Skin of body (tissue), 2 donors: Measurements from ENCODE around the gene MLH3. TPM values are rescaled to one million over a fixed set of nuclear protein-coding genes. Genes with fewer than 3 reads are reported as not detected.
"Not testable (repeated sequence)": the region's sequence is repeated elsewhere in the genome, so short reads cannot be mapped to it uniquely, and the experiment has no call there.

Experiments used
- DNase-seq: peaks from one replicate; lab custom pipeline; 2025; lab: John Stamatoyannopoulos, UW
- total RNA-seq: library from RNA; depleted of rRNA; stranded (reverse); fragments of >200 nt; gene quantifications from one replicate; pipeline ENCODE4 v1.2.3, GENCODE V29; 2014

Gene MLH3
- total RNA-seq, 1 donor from 2014 or later = 44.0 TPM

DNA sequence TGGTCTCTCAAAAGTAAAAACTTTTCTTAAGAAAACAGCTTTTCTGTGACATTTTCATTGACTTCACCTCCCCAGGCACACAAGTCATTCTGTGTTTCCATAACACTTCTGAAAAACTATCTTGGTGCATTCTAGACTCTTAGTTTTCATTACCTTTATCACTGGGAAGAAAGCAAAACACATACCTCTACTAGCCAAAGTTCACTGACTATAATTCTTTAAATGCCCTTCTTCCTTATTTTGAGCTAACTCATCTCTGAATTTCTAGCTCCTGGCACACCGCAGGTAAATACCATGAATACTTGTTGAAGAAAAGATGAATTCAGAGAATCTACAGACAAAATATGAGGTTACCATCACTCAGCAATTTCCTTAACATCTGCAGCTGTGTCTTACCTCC is 21.1 kb downstream of the MLH3 start:
- no peak for DNase-seq

DNA sequence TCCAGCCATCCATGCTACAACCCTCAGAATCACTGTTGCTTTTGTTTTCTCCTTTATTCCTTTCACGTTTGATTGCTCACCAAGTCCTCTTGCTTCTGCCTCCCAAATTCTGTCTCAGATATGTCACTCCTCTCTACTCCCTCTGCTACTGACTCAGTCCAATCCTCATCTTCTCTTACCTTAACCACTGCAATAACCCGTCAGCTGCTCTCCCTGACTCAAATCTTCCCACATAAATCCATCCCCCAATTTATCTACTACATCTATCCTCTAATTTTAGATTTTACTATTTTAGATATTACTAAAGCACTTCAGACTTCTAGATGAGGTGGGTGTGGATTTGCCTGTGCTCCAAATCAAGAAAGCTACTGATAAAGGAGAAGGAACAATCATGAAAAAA is 25.4 kb downstream of the MLH3 start:
- no peak for DNase-seq

DNA sequence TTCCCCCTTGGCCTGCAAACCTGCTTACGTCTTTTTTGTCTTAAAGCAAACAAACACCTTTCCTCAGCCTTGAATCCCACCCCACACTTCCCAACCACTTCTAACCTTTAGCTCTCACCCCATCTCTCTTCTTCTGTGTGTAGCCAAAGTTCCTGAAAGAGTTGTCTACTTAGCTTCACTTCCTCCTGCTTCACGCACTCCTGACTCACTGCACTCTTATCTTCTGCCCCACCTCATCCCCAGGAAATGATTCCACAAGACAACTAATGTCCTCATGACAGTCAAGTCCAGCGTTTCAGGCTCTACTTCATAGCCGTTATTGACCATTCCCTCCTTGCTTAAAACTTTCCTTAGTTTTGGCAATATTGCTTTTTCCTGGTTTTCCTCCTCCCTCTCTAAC is 26.2 kb downstream of the MLH3 start:
- DNase-seq = no peak

DNA sequence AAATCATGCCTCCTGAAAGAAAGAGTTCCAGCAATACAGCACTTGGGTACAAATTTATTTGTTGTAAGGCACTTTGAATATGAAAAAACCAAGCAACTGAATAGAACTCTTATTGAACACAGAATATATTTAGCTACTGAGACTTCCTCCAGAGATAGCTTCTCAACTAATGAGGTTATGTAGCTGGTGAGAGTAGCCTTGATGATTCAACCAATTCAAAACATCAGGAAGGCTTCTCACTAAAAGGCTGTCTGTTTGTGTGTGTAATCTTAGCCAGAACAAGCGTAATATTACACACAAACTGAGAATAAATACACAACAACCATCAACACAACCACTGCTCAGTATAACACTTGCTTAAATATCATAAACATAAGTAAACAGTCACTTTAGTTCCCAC is 28.2 kb downstream of the MLH3 start:
- no peak for DNase-seq

DNA sequence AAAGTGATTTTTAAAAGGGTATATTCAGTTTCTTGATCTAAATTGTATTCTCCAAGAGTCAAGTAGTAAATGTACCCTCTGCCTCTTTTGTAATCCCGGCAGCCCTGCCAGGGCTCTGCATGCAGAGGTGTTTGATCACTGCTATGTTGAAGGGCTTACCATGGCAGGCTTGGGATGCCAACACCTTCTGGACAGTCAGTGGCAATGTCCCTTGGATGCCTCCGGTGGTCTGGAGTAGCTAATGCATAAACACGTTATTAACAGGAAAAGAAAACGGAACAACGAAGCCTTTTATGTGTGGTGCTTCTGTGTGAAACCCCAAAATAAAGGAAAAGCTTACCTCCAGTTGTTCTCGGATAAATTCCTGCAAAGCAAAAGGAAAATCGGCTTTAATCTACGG is 28.6 kb downstream of the MLH3 start:
- DNase-seq = no peak

DNA sequence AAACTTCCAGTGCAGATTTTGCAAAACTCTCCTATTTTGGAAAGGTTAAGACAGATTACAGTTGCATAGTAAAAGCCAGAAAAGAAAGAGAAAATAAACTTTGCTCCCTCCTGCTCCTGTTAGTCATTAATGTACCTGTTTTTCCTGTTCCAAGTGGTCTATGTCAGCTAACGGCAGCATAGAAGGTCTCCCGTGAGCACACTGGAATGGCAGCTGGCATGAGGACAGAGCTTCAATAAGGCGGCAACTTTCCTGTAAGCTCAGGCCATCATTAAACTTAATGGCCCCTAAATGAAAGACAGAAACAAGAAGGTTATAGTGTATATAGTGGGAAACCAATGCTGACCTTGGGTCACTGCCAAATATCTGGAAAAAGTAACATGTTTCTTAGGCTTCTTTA is 32.6 kb downstream of the MLH3 start:
- no peak for DNase-seq

DNA sequence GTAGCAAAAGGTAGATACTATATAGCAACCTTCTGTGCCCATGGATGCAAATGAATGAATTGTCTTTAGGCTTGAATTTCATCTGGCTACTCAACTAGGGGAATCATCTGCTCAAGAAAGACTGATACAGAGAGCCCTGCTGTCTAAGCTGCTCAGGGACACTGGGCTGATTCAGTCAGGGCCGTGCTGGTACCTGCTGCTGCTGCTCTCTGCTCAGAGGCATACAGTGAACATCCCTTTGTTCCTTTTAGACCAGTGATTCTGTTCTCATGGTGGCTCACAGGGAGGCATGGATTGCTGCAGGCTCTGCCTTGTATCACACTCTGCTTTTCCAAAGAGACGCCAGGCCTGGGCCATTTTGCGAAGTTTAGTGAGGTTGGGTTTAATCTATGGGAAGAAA is 34.5 kb downstream of the MLH3 start:
- no peak for DNase-seq

DNA sequence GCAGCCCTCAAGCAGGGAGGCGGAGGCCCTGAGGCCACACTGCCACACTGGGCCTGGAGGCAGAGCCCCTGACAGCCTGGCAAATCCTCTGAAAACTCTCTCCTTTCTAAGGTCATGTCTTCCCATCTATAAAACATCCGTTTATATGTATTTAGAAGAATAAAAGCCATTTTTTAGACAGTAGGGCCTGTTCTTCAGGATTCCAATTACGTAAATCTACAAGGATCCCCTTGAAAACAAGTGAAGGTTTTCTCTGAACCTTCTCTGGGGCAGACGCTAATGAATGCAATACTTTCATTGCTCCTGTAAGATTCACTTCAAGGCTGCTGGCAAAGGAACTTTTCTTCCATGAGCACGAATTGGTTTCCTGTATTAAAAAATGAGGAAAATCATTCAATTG is 35.8 kb downstream of the MLH3 start:
- DNase-seq = no peak

DNA sequence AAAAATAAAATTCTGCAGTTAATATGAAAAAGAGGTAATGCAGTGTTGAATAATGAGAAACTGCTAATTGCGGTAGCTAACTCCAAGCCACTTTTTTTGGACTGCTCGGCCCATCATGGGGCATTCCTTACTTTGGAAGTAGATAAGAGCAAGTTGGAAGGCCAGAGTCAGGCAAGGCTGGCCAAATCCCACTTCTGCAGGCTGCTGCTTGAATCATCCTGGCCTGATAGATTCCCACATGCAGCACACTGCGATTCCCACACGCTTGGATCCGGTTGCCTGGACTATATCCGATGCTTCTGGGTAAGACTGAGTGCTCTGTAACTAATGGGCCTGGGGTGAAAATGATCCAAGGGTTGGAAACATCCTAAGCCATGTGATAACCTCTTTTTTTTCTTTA is 38.0 kb downstream of the MLH3 start:
- no peak for DNase-seq

DNA sequence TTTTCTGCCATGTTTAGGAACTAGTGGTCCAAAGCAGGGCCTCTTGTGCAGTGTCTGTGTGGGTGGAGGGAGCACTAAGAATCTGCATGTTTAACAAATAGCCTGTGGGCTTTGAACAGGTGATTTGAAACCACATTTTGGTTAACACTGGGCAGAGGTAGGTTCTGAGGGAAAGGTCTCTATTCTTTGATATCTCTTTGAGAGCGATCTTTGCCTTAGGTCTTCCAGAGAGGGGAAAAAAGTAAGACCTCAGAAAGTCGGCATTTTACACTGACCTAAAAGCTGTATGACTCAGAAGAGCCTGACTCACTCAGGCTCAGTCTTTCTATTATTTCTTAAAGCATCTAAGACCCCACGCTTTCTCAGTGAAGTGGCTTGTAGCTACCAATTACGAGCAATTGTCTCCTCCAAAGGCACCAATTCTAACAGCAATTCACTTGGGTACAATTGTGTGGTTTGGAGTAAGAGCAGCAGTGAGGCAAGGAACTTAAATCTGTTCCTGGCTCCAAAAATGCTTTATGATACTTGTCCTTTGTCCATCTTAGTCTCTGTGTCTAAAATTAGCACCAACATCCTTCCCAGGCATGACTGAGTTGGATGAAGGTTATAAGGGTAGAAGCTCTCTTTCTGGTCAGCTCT is 39.8 kb downstream of the MLH3 start:
- DNase-seq = no peak

DNA sequence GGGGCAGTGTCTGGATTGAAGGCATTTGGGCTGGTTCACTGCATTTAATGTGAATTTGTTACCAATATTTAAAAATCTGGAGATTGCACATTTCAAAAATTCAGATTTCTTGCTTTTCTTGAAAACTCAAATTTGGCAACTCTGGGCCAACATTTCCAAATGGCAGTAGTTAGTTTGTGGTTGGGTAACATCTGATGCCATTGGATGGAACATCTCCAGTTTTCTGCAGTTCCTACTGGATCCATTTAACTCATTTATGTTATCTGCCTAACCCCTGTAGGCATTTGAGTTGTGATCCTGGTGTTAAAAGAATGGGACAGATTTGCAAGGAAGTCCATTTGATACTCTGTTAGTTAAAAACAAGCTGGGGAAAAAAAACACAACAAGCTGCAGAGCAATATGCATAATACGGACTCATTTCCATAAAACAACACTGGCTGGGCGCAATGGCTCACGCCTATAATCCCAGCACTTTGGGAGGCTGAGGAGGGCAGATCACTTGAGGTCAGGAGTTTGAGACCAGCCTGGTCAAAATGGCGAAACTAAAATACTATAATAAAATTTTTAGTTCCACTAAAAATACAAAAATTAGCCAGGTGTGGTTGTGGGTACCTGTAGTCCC is 40.7 kb downstream of the MLH3 start:
- no peak for DNase-seq

DNA sequence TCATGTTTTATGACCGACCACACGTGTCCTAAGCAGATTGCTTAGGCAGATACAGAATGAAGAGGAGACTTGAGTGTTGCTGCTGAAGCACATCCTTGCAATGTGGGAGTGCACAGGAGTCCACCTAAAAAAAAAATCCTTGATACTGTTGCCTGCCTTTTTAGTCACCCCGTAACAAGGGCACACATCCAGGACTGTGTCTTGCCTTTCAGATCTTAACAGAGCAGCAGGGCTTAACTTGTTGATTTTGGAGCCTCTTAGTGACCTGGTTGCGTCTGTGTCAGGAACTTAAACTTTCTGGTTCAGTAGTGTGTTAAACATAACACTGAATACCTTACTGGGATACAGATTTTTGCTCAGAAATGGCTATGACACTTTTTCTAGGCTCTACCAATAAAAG is 42.1 kb downstream of the MLH3 start:
- DNase-seq = no peak

DNA sequence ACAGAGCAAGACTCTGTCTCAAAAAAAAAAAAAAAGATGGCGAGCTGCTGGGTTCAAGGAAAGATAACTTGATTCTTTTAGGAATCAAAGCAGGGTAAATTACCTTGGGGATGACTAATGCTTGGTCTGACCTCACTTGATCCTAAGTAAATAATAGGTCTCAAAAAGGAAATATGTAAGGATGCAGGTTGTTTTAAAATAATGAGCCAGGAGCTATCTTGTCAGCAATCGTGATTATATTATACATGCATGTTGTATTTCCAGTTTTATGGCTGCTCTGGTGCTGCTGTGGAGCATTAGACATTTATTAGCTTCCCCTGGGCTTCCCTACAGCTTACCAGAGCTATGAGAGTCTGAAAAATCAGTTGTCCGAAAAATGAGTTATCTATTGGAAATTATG is 45.9 kb downstream of the MLH3 start:
- no peak for DNase-seq

DNA sequence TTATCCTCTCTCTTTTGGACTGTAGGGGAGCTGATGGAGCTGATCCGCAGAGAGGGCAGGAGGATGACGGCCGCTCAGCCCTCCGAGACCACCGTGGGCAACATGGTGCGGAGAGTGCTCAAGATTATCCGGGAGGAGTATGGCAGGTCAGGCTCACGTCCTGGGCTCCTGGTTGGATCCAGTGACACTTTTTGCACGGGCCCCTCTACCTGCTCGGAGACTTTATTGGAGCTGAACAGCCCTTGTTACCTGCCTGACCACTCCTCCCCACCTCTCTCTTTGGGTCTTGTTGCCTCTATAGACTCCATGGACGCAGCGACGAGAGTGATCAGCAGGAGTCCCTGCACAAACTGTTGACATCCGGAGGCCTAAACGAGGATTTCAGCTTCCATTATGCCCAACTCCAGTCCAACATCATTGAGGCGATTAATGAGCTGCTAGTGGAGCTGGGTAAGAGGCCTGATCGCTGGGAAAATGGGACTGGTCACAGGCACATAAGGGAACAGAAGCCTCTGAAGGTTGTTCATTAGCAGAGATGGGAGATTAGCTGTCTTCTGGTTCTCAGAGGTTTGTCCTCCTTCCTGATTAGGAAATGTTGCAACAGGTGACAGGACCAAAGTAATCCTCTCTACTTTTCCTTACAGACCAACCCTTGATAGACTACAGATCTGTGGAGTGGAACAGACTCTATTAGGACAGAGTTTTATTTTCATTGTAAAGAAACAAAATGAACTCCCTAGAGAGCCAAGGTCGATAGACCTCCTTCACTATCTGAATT is 47.8 kb downstream of the MLH3 start:
- no peak for DNase-seq

DNA sequence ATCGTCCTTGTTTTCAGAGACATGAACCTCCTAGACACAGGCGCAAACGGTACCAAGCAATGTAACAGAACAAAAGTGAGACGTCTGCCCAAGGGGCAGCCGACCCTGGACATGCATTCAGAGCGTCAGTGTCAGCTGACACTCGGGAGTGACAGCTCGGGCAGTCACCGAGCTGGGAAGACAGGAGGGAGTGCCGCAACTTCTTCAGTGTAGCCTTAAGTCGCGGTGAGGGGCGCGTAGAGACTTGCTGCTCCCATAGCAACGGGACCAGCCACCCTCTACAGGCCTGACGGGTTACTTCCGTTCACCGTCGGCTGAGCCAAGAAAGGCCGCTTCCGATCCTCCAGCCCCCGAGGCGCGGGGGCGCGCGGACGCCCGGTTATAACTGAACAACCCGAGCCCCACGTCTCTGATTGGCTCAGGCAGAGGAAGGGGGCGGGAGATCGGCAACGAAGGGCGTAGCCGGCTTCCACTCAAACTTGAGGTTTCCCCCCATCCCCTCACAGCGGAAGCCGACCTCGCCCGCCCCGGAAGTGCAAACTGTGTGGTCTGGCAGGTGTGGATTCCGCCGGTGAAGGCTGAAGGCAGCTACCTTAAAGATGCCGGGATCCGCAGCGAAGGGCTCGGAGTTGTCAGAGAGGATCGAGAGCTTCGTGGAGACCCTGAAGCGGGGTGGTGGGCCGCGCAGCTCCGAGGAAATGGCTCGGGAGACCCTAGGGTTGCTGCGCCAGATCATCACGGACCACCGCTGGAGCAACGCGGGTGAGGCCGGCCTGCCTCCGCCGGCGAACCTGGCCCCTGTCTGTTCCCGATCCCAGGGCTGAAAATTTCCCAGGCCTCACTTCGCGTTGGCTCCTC is 48.6 kb downstream of the MLH3 start, which contains the start of gene EIF2B2:
Gene EIF2B2 (plus strand): TSS at position 530 of the 858 bp plus-strand sequence. CDS start 70 bp downstream, at position 600.
- DNase-seq = peak; percentile 96

DNA sequence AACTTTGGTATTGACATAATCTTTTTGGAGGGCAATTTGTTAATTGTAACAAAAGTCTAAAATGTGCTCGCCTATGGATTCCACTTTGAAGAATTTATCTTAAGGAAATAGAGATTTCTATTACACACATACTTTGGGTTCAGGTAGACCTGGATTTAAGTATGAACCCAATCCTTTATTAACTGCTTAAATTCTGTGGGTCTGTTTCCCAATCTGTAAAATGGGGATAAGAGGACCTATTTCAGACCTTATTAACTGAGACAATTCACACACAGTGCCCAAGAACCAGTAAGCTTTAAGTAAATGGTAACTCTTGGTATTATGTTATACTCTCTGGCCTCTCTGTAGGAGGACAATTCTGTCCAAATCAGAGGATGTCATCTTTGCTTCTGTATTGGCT is 49.4 kb downstream of the MLH3 start:
- DNase-seq = no peak

DNA sequence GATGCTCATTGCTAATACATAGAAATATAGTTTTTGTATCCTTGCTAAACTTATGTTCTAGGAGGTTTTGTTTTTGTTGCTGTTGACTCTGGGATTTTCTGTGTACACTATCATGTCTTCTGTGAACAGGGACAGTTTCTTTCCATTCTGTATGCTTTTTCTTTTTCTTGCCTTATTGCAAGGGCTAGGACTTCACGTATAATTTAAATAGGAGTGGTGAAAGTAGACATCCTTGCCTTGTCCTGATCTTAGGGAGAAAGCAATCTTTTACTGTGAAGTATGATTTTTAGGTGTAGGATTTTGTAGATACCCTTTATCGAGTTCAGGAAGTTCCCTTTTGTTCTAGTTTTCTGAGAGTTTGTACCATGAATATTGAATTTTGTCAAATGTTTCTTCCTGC is 50.0 kb downstream of the MLH3 start:
- no peak for DNase-seq

DNA sequence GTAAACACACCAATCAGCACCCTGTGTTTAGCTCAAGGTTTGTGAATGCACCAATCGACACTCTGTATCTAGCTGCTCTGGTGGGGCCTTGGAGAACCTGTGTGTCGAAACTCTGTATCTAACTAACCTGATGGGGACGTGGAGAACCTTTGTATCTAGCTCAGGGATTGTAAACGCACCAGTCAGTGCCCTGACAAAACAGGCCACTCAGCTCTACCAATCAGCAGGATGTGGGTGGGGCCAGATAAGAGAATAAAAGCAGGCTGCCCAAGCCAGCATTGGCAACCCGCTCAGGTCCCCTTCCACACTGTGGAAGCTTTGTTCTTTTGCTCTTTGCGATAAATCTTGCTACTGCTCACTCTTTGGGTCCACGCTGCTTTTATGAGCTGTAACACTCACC is 55.5 kb downstream of the MLH3 start:
- DNase-seq = not testable (repeated sequence)

DNA sequence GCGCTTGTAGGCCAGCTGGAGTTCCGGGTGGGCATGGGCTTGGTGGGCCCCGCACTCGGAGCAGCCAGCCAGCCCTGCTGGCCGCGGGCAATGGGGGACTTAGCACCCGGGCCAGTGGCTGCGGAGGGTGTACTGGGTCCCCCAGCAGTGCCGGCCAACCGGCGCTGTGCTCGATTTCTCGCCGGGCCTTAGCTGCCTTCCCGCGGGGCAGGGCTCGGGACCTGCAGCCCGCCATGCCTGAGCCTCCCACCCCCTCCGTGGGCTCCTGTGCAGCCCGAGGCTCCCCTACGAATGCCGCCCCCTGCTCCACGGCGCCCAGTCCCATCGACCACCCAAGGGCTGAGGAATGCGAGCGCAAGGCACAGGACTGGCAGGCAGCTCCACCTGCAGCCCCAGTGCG is 57.1 kb downstream of the MLH3 start:
- not testable (repeated sequence) for DNase-seq

DNA sequence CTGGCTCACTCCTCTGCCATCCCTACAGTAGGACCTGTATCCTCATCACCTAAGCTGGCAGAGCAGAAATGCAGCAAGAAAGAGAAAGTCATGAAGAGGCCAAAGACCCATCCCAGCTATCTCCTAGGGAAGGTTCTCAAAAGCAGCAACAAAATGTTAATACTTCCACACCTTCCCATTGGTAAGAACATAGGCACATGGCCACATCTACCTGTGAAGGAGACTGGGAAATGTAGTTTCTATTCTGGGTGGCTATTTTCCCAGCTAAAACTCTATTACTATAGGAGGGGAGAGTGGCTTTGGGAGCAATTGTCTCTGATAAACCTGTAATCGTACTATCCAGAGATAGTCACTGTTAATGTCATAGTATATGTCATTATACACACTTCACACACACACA is 62.3 kb downstream of the MLH3 start:
- no peak for DNase-seq

DNA sequence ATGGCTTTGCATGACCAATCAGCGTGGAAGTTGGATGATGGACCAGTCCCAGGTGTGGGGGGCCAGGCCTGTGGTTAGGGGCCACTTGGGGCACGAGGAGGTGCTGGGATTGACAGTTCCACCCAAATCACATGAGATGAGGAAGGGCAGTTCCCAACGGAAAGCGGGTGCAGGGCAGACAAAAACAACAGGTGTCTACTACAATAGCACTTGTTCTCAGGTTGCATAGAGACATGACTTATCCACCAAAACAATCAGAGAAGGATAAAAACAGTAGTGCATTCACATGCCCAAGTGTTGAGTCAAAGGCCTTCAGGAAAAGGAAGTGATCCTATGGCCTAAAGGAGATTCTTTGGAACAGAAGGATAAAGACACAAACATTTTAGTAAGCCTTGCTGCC is 63.1 kb downstream of the MLH3 start:
- DNase-seq = no peak

DNA sequence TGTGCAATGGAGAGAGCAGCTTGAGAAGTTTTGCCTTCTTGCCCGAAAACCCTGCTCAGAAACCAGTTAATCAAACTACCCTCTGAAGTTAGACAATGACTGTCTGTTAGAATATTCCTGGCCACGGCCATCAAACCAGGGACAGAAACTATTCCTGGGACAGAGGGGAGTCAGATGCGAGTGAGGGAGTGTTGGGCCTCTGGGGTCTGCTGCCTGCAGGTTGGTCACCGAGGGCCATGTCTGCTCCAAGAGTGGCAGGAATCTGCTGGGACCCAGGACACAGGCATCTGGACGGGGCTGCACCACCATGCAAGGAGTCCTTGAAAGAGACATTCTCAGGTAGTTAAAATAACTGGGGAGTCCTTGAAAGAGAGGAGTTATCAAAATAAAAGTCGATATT is 65.5 kb downstream of the MLH3 start:
- DNase-seq = no peak
